Omental fat pad (tissue), 4 donors: ENCODE data around the gene NCAPG2. TPM values are rescaled to one million over a fixed set of nuclear protein-coding genes. Genes with fewer than 3 reads are reported as not detected.
"Not testable (repeated sequence)": the region's sequence is repeated elsewhere in the genome, so short reads cannot be mapped to it uniquely, and the experiment has no call there.

Experiments used
- ATAC-seq: fragments of 150-250 bp; one replicate; pipeline ENCODE4 v1.9.1; 2016; ENCODE audit warnings: mild to moderate bottlenecking, moderate library complexity; ENCODE audit not compliant: low FRiP score
- DNase-seq: peaks from one replicate; pipeline ENCODE4 v3.0.0-alpha.2; 2019; ENCODE audit warnings: low spot score
- total RNA-seq, 4 donors: library from RNA; depleted of rRNA; stranded (reverse); fragments of >200 nt; gene quantifications; one replicate each; pipeline ENCODE4 v1.1.0, GENCODE V29; 2016
- TF ChIP-seq, protein P1 (sequence below), 3 donors: fragments of 450-650 bp; IDR thresholded peaks; one replicate each; pipeline ENCODE4 v1.5.1; 2016 to 2017; ENCODE audit warnings: antibody characterized with exemption in 3 of 3, mild to moderate bottlenecking in 3 of 3, moderate library complexity in 2 of 3

NCAPG2 gene
- total RNA-seq, 4 donors from 2014 or later = 5.0 to 9.4 (median 8.7) TPM

DNA sequence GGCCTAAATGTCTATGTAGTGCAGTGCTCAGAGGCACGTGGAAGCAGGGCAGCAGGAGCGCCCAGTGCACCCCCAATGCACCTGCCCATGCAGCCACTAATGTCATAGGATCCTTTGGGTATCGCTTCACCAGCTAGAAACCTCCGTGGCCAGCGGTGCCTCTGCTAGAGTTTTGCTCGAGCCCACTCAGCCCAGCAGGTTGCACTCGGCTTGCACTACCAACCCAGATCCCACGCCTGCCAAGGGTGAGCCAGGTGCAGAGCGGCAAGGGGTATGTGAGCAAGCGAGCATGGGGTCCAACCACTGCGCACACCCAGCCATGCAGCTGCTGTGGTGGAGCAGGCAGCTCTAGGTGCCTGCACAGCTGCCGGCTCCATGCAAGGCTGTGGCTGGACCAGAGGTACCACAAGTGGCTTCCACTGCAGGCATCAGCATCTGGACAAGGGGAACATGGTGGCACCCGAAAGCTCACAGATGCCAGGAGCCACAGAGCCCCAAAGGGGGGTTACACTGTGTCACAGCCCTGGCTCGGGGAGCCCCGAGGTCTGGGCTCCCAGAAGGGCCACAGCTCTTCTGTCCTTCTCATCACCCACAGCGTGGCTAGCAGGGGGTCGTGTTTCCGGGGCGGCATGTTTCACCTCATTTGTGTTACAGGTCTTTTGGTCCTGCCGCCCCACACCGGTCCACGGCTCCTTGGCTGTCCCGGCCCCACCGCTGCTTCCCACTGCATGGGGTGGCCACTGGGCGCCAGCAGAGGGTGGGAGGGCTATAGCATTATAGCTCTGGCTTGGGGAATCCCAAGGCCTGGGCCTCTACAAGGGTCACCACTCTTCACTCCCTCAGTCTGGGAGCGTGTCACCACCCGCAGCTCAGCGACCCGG is 2.3 kb upstream of the NCAPG2 start:
- ATAC-seq = no peak
- TF ChIP-seq, protein P1, sequence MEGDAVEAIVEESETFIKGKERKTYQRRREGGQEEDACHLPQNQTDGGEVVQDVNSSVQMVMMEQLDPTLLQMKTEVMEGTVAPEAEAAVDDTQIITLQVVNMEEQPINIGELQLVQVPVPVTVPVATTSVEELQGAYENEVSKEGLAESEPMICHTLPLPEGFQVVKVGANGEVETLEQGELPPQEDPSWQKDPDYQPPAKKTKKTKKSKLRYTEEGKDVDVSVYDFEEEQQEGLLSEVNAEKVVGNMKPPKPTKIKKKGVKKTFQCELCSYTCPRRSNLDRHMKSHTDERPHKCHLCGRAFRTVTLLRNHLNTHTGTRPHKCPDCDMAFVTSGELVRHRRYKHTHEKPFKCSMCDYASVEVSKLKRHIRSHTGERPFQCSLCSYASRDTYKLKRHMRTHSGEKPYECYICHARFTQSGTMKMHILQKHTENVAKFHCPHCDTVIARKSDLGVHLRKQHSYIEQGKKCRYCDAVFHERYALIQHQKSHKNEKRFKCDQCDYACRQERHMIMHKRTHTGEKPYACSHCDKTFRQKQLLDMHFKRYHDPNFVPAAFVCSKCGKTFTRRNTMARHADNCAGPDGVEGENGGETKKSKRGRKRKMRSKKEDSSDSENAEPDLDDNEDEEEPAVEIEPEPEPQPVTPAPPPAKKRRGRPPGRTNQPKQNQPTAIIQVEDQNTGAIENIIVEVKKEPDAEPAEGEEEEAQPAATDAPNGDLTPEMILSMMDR (IDR thresholded peaks at IDR 0.05) = no peak
- no peak for DNase-seq

DNA sequence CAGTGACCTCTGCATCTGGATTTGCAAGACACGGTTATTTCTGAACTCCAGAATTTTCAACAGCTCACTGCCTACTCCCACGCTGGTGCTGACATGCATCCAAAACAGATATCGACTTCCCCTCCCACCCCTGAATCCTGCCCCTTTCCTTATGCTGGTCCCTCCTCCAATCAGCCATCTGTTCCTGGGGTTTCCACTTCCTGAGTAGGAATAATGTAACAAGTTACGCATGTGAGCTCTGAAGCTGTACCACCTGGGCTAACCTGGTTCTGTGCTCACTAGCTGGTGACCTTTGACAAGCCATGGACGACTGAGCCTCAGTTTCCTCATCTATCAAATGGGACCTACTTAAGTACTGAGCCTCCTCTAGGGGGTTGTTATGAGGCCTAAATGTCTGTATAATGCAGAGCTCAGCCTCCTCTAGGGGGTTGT is 1.7 kb upstream of the NCAPG2 start:
- ATAC-seq = no peak

DNA sequence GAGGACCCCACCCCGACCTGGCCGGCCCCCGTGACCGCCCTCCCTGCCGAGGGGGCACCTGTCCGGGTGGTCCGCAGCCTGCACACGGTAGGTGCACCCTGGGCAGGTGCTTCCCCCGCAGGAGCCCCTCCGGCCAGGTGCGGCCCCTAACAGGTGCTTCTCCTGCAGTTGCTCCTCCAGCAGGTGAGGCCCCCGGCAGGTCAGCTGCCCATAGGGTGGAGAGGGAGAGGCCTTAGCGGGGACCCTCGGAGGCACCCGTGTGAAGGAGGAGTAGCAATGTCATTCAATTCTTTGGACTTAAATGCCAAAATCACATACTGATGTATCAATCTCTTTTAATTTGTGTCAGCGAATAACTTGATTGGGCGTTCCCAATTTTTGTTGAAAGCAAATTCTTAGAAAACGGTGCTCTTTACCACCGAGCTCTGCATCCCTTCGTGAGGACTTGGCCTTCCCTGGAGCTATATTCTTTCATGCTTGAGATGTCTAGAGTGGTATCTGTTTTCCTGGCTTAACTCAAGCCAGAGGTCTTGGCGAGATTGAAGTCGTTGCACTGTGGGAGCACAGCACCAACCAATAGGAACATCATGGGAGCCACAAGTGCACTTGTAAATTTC is 738 bp upstream of the NCAPG2 start:
- DNase-seq = no peak
- TF ChIP-seq, protein P1 (IDR thresholded peaks at IDR 0.05) = no peak
- peak; percentile 31 for ATAC-seq

More for the DNA sequence above, 1.7 kb upstream of the NCAPG2 start:
- TF ChIP-seq, protein P1 (IDR thresholded peaks at IDR 0.05) = no peak
- DNase-seq = no peak

DNA sequence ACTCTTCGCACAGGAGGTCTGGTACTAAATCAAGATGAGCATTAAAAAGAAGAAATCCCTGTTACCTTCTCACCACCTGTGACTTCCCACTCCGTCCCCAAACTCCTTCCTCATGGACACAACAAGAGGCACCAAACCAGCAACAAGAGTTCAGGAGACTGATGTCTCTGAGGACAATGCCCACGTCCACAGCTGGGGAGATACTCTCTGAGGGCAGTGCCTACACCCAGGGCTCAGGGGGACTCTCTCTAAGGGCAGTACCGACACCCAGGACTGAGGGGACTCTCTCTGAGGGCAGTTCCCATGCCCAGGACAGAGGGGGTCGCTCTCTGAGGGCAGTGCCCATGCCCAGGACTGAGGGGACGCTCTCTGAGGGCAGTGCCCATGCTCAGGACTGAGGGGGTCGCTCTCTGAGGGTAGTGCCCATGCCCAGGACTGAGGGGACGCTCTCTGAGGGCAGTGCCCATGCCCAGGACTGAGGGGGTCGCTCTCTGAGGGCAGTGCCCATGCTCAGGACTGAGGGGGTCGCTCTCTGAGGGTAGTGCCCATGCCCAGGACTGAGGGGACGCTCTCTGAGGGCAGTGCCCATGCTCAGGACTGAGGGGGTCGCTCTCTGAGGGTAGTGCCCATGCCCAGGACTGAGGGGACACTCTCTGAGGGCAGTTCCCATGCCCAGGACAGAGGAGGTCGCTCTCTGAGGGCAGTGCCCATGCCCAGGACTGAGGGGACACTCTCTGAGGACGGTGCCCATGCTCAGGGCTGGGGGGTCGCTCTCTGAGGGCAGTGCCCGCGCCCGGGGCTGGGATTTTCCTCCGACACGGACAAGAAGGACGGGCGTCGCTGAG is 703 bp downstream of the NCAPG2 start:
- DNase-seq, ATAC-seq: not testable (repeated sequence)

DNA sequence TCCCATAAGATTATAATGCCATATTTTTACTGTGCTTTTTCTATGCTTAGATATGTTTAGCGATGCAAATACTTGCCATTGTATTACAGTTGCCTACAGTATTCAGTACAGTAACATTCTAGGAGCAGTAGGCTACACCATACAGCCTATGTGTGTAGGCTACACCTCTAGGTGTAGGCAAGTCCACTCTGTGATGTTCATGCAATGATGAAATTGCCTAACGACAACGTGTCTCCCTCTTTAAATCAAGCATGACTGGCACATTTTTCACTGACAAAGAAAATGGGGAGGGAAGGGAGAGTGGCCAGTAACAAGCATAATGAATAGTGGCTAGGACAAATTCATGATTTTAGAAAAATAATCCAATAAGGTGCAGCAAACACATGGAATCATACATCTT is 1.7 kb downstream of the NCAPG2 start:
- ATAC-seq (no peak), DNase-seq (no peak)
- TF ChIP-seq, protein P1 (IDR thresholded peaks at IDR 0.05) = no peak

DNA sequence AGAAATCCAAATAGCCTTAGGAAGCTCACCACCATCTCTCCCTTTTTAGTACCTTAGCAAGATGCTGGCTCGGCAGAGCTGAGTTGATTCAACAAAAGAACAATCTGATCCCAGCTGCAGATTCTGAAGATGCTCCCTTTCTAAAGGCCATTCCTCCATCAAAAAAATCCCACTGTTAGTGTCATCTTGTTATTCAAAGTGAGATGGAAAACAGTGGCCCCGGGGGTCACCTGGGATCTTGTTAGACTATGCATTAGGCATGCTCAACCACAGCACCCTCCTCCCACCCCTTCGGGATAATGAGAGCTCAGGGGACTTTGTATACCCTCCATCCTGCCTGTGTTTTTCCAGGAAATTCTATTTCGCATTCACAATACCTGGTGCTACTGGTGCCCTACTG is 2.4 kb downstream of the NCAPG2 start:
- DNase-seq (no peak), ATAC-seq (no peak)
- TF ChIP-seq, protein P1 (IDR thresholded peaks at IDR 0.05) = no peak

DNA sequence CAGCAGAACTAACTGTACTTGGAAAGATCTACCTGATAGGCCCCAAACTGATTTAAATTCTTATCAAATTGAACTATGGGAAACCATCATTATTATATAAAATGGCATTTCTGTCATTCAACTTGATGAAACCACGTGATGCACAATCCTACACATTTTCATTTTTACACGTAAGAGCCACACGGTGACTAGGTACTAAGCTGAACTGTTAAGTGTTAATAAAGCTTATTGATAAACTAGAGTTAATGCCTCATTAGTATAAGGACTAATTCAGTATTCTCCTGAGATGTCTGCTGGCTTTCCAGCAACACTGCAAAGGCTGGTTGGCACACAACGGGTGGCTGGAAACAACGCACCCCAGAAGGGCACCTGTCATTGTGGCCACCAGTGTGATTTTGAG is 4.6 kb downstream of the NCAPG2 start:
- DNase-seq (no peak), ATAC-seq (no peak)
- TF ChIP-seq, protein P1 (IDR thresholded peaks at IDR 0.05) = no peak
